ENCODE results near the gene FOXR1. TPM values are rescaled to one million over a fixed set of nuclear protein-coding genes. Genes with fewer than 3 reads are reported as not detected.
A peak's percentile ranks its signal among the peaks of the same experiment; 100 is the strongest.

Gene FOXR1
- polyA plus RNA-seq, 1 experiment: not detected

DNA sequence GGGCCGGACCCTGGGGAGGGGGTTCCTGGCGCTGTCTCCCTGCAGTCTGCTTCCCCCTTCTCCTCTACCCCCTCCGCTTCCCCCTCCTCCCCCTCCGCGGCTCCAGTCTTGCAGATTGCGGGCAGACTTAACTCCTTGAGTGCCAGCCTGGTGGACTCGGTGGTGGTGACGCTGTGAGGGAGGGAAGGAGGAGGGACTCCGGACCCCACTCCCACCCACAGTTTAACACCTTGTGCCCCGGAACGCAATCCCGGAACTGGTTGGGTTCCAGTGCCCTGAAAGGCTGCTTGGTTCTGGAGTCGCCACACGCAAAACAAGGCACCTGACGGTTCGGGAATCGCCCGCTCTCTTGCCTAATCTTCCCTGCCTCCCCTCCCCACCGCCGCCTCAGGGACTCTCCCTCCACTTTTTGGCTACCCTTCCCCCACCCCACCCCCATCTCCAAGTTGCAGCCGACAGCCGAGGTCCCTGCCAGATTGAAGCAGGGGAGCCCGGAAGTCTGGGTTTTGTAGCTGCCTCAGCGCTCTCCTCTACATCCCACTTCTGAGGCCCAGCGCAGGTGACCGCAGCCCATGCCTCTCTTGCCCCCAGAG is 42.0 kb upstream of the FOXR1 start:
- POLR2A ChIA-PET: interaction anchor here (0.6 kb wide), 1 partner anchor 21 kb away, joined by 3 read pairs; no protein-coding TSS in a partner anchor
- DNase-seq (ENCODE audit: low read depth): no peak
- CTCF ChIA-PET: interaction anchor here (0.7 to 6.1 kb wide), 15 partner anchors 10 to 244 kb away, joined by 3 to 108 read pairs (median 4); partner anchors contain the start of gene DDX6

DNA sequence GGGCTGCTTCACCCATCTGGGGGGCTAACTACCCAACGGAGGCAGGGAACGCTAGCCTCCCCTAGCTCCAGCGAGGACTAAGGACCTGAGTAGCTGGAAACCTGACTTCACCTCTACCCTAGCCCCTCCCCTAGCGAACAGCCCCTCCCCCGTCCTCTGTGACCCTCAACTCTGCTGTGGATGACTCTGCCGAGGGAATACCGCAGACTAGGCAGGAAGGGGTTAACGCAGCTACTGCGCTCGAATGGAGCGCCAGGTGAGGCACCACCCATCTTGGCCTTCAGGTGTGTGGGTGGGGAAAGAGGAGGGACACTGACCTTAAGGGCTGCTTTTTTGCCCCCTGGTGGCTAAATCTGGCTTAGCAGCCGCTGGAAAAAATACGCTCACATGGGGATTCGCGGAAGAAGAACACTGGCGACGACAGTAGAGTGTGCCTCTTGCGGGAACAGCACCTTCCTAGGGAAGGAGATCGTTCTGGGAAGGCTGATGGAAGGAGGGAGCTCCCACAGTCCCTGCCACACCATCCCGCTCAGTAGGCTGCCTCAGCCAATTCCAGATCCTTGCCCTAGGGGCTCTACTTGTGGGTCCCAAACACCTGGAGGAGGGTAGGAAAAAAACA is 41.4 kb upstream of the FOXR1 start:
- ChIA-PET POLR2A (no interaction called here), CTCF (interaction anchor here (0.7 to 6.1 kb wide), 18 partner anchors 8 to 245 kb away, joined by 3 to 108 read pairs (median 4); partner anchors contain the start of gene DDX6)
- Histone ChIP-seq H3K27me3 (ENCODE audit: control insufficient read depth, insufficient read depth, low read length) (no peaks in the 10 kb centered on the region), H3K4me3 (ENCODE audit: low read depth, low read length) (peak overlapping the region; percentile 72), H3K36me3 (ENCODE audit: control insufficient read depth, insufficient read depth, low read length) (no peaks in the 10 kb centered on the region)
- TF ChIP-seq, protein P1, sequence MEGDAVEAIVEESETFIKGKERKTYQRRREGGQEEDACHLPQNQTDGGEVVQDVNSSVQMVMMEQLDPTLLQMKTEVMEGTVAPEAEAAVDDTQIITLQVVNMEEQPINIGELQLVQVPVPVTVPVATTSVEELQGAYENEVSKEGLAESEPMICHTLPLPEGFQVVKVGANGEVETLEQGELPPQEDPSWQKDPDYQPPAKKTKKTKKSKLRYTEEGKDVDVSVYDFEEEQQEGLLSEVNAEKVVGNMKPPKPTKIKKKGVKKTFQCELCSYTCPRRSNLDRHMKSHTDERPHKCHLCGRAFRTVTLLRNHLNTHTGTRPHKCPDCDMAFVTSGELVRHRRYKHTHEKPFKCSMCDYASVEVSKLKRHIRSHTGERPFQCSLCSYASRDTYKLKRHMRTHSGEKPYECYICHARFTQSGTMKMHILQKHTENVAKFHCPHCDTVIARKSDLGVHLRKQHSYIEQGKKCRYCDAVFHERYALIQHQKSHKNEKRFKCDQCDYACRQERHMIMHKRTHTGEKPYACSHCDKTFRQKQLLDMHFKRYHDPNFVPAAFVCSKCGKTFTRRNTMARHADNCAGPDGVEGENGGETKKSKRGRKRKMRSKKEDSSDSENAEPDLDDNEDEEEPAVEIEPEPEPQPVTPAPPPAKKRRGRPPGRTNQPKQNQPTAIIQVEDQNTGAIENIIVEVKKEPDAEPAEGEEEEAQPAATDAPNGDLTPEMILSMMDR (IDR thresholded peaks at IDR 0.05; ENCODE audit: insufficient read depth, low read depth, low read length): peak; percentile 94
- DNase-seq (ENCODE audit: low read depth): no peak

More for the DNA sequence above, 42.0 kb upstream of the FOXR1 start:
- H3K36me3 ChIP-seq (ENCODE audit: control insufficient read depth, insufficient read depth, low read length): no peaks in the 10 kb centered on the region
- H3K27me3 ChIP-seq (ENCODE audit: control insufficient read depth, insufficient read depth, low read length): no peaks in the 10 kb centered on the region
- peak overlapping the region; percentile 72 for H3K4me3 ChIP-seq (ENCODE audit: low read depth, low read length)
- TF ChIP-seq, protein P1 (IDR thresholded peaks at IDR 0.05; ENCODE audit: insufficient read depth, low read depth, low read length): no peak

DNA sequence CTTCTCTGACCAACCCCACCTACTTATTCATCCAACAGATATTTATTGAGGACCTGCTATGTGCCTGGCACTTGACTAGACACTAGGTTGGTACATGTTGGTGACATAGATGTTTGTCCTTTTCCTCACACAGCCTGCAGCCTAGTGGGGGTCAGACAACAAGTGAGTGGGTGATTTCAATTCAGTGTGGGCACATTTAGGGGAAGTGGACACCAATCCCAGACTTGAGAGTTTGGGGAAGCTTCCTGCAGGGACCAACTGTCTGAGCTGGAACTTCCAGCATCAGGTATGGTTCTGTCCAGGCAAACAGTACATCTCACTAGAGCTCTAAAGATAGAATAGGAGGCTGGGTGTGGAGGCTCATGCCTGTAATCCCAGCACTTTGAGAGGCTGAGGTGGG is 40.0 kb upstream of the FOXR1 start:
- TF ChIP-seq, protein P1 (IDR thresholded peaks at IDR 0.05; ENCODE audit: insufficient read depth, low read depth, low read length): no peak
- no peak overlapping the region for H3K4me3 ChIP-seq (ENCODE audit: low read depth, low read length)
- H3K27me3 ChIP-seq (ENCODE audit: control insufficient read depth, insufficient read depth, low read length): peaks cover 2% of the 10 kb centered on the region; the same call in 1 of the 2 replicates
- CTCF ChIA-PET: interaction anchor here (0.8 to 6.1 kb wide), 9 partner anchors 8 to 239 kb away, joined by 3 to 108 read pairs (median 7); partner anchors contain the start of gene DDX6
- no peaks in the 10 kb centered on the region for H3K36me3 ChIP-seq (ENCODE audit: control insufficient read depth, insufficient read depth, low read length)
- DNase-seq (ENCODE audit: low read depth): no peak
- POLR2A ChIA-PET: no interaction called here

DNA sequence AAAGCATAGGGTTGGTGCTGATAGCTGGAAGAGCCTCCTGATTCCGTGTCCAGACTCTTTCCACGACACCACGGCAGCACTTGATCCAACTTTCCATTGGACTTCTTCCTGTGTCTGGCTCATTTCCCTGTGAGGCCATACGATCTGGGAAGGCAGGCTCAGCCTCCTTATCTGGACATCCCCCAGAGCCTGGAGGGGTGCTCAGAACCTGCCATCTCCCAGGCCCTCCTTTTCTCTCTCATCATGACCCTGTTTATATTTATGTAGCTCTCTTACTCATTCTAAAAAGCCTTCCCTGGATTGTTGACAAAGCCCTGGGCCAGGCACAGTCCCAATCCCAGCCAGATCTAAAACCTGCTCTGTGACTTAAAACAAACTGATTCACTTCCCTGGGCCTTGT is 38.1 kb upstream of the FOXR1 start:
- peaks cover 2% of the 10 kb centered on the region; the same call in 1 of the 2 replicates for H3K27me3 ChIP-seq (ENCODE audit: control insufficient read depth, insufficient read depth, low read length)
- H3K36me3 ChIP-seq (ENCODE audit: control insufficient read depth, insufficient read depth, low read length): no peaks in the 10 kb centered on the region
- H3K4me3 ChIP-seq (ENCODE audit: low read depth, low read length): no peak overlapping the region
- ChIA-PET CTCF (interaction anchor here (0.9 to 6.1 kb wide), 4 partner anchors 23 to 243 kb away, joined by 3 to 42 read pairs (median 9); partner anchors contain the start of genes DDX6 and UPK2), POLR2A (no interaction called here)
- no peak for DNase-seq (ENCODE audit: low read depth)
- TF ChIP-seq, protein P1 (IDR thresholded peaks at IDR 0.05; ENCODE audit: insufficient read depth, low read depth, low read length): no peak

DNA sequence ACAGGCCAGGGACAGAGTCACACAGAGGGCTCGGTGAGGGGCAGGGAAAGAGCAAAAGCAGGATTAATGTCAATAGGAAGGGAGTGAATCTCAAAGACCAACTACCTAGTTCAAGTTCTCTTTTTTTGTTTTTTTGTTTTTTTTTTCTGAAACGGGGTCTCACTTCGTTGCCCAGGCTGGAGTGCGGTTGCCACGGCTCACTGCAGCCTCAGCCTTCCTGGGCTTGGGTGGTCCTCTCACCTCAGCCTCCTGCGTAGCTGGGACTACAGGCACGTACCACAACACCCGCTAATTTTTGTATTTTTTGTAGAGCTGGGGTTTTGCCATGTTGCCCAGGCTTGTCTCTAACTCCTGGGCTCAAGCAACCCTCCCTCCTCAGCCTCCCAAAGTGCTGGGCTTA is 36.2 kb upstream of the FOXR1 start:
- no peaks in the 10 kb centered on the region for H3K36me3 ChIP-seq (ENCODE audit: control insufficient read depth, insufficient read depth, low read length)
- DNase-seq (ENCODE audit: low read depth): no peak
- H3K4me3 ChIP-seq (ENCODE audit: low read depth, low read length): no peak overlapping the region
- CTCF ChIA-PET: interaction anchor here (1.2 to 2.1 kb wide), 4 partner anchors 7 to 245 kb away, joined by 4 to 12 read pairs (median 4); partner anchors contain the start of gene BCL9L
- POLR2A ChIA-PET: no interaction called here
- TF ChIP-seq, protein P1 (IDR thresholded peaks at IDR 0.05; ENCODE audit: insufficient read depth, low read depth, low read length): no peak
- peaks cover 2% of the 10 kb centered on the region; the same call in 1 of the 2 replicates for H3K27me3 ChIP-seq (ENCODE audit: control insufficient read depth, insufficient read depth, low read length)

All from BJ (cell line).